ENCODE measurements around the gene NHS. TPM values are rescaled to one million over a fixed set of nuclear protein-coding genes. Genes with fewer than 3 reads are reported as not detected.

NHS gene
- total RNA-seq, 4 donors from 2014 or later = 6.9 to 16.9 (median 9.9) TPM

- H3K9me3 ChIP-seq = no peaks in the 10 kb centered on the region
- no peaks in the 10 kb centered on the region for H3K36me3 ChIP-seq
- intact Hi-C loops (cut with DNase I) = no loop called here
- no peak overlapping the region for H3K27ac ChIP-seq
- no peaks in the 10 kb centered on the region for H3K4me1 ChIP-seq
- no peak overlapping the region for H3K4me3 ChIP-seq (replicated peaks in 1 of 3)
- DNase-seq = no peak
- no peaks in the 10 kb centered on the region for H3K27me3 ChIP-seq
- TF ChIP-seq CTCF (IDR thresholded peaks at IDR 0.05) (no peak), POLR2A (IDR thresholded peaks at IDR 0.05) (no peak)
- WGBS, 2 donors = 72 to 73% methylated on average over 2 of the region's 2 CpGs
Observed at GRCh38 chrX:17448188-17448587, 73.2 kb downstream of the NHS start.

GRCh38 chrX:17449866-17450265, 74.9 kb downstream of the NHS start:
- Histone ChIP-seq H3K27me3 (no peaks in the 10 kb centered on the region), H3K4me3 (replicated peaks in 1 of 3) (no peak overlapping the region), H3K4me1 (no peaks in the 10 kb centered on the region), H3K36me3 (no peaks in the 10 kb centered on the region), H3K27ac (no peak overlapping the region), H3K9me3 (no peaks in the 10 kb centered on the region)
- intact Hi-C loops (cut with DNase I) = no loop called here
- 71 to 81% methylated on average over 1 to 2 of the region's 2 CpGs for WGBS, 2 donors
- DNase-seq = no peak
- no peak for TF ChIP-seq CTCF (IDR thresholded peaks at IDR 0.05)
- no peak for TF ChIP-seq POLR2A (IDR thresholded peaks at IDR 0.05)

- no peak overlapping the region for H3K27ac ChIP-seq
- no peaks in the 10 kb centered on the region for H3K9me3 ChIP-seq
- intact Hi-C loops (cut with DNase I) = no loop called here
- H3K4me1 ChIP-seq = no peaks in the 10 kb centered on the region
- no peak overlapping the region for H3K4me3 ChIP-seq (replicated peaks in 1 of 3)
- no peak for DNase-seq
- no peaks in the 10 kb centered on the region for H3K36me3 ChIP-seq
- TF ChIP-seq CTCF (IDR thresholded peaks at IDR 0.05) = no peak
- no peaks in the 10 kb centered on the region for H3K27me3 ChIP-seq
Observed at GRCh38 chrX:17453788-17454187, 78.8 kb downstream of the NHS start.

GRCh38 chrX:17456526-17456925, 81.5 kb downstream of the NHS start:
- no peaks in the 10 kb centered on the region for H3K4me1 ChIP-seq
- no peak for TF ChIP-seq POLR2A (IDR thresholded peaks at IDR 0.05)
- TF ChIP-seq CTCF (IDR thresholded peaks at IDR 0.05) = no peak
- no peak overlapping the region for H3K4me3 ChIP-seq (replicated peaks in 1 of 3)
- WGBS, 2 donors = 92% methylated on average over 6 of the region's 6 CpGs
- H3K27ac ChIP-seq = no peak overlapping the region
- no peaks in the 10 kb centered on the region for H3K9me3 ChIP-seq
- DNase-seq = no peak
- H3K36me3 ChIP-seq = no peaks in the 10 kb centered on the region
- no peaks in the 10 kb centered on the region for H3K27me3 ChIP-seq
- intact Hi-C loops (cut with DNase I) = no loop called here

- no peaks in the 10 kb centered on the region for H3K4me1 ChIP-seq
- WGBS, 2 donors = 53 to 89% methylated on average over 4 of the region's 4 CpGs
- H3K27me3 ChIP-seq = no peaks in the 10 kb centered on the region
- no peak overlapping the region for H3K27ac ChIP-seq
- intact Hi-C loops (cut with DNase I) = no loop called here
- TF ChIP-seq CTCF (IDR thresholded peaks at IDR 0.05) = no peak
- TF ChIP-seq POLR2A (IDR thresholded peaks at IDR 0.05) = no peak
- DNase-seq = peak in 1 of 2 donors; percentile 3
- H3K4me3 ChIP-seq (replicated peaks in 1 of 3) = no peak overlapping the region
- no peaks in the 10 kb centered on the region for H3K9me3 ChIP-seq
- H3K36me3 ChIP-seq = no peaks in the 10 kb centered on the region
Observed at GRCh38 chrX:17459008-17459611, 84.1 kb downstream of the NHS start.

Data from thyroid gland (tissue), 4 donors.